Islet of Langerhans (tissue), 1 donor: ENCODE data around the gene RTF2.

Experiments used
- FAIRE-seq: peaks from one replicate; lab custom pipeline; 2011; peaks lifted over from hg19 to GRCh38; lab: Jason Lieb, UNC

RTF2 gene, protein sequence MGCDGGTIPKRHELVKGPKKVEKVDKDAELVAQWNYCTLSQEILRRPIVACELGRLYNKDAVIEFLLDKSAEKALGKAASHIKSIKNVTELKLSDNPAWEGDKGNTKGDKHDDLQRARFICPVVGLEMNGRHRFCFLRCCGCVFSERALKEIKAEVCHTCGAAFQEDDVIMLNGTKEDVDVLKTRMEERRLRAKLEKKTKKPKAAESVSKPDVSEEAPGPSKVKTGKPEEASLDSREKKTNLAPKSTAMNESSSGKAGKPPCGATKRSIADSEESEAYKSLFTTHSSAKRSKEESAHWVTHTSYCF

GRCh38 chr20:56468316-56469076, at the start of gene RTF2:
RTF2 (plus strand) TSS chr20:56468627; CDS start chr20:56468698, 71 bp downstream.
- FAIRE-seq = no peak

DNA sequence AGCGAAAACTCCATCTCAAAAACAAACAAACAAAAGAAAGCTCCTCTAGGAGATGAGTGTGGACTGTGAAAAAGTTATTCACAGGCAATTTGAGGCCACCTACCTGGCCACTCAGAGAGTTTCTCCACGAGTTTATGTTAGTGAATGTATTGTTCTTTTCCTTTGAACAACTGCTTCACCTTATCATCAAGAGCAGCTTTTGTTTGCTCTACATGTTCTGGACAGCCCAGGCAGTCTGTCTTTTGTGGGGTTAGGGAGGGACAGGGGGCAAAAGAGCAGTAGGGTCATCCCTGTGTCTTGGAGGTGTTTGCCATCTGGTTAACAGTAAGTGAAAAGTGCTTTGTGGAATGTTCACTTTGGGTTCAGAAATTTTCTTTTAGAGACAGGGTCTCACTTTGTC, 48.4 kb upstream of the RTF2 start:
- FAIRE-seq = no peak

- FAIRE-seq = no peak
These were observed 47.3 kb upstream of the RTF2 start for GRCh38 chr20:56420940-56421688.

DNA sequence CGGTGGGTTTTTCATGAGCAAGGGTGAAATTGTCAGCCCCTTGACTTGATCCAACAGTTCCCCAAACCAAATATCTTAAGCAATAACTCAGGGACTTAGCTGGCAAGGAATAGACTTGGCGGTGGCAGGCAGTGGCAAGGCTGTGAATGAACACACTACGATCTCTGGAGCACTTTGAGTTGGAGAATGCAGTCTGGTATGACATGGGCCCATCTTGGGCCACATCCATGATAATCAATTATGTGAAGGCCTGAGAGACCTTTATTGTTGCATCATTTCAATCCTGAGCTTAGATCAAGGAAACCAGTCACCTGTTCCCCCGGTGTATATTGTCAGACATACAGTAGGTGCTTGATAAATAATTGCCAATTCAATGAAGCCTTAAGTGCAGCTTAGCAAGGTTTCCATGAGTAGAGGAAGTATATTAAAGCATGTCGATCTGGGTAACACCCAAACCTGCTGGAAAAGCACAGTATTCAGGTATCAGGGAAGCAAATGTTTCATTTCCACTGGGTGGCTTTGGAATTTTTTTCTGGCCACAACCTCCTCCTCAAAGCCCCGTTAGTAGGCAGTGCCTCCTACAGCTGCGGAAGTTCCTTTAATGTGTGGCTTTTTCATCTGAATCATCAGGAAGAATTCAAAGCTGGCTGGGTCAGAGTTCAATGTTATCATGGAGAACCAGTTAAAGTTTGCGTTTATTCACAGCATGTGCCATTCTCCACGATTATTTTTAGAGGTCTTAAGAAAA, 46.2 kb upstream of the RTF2 start:
- FAIRE-seq = no peak

GRCh38 chr20:56422824-56423189, 45.6 kb upstream of the RTF2 start:
- FAIRE-seq = no peak

DNA sequence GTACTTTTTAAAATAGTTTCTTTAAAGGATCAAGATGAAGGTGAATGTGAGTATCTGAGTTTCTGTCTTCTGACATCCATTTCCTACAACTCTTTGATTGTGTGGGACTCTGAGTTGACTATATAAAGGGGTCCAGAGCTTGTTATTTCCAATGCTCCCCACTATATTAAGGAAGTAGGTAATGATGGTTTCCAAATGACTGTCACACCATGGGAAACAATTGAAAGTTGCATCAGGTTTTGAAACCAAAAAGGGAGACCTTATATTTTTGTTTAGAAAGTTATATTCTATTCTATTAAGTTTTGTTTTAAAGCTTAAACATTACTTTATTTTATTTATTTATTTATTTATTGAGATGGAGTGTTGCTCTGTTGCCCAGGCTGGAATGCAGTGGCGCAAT, 45.2 kb upstream of the RTF2 start:
- no peak for FAIRE-seq

DNA sequence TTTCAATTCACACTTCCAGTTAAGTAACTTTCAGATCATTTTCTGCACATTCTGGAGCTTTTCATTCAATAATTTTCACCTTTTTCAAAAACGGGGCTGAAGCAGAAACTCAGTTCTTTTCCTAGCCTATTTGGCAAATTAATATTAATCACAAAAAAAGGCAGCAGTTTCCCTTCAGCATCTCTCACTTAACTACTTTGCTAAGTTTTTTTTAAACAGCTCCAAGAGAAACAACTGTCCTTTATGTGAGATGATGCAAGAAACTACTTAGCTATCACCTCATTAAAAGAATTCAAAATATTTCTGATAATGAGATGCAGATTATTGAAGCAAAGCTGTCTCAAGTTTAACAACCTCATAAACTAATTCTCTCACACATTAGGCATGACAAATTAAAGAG, 44.5 kb upstream of the RTF2 start:
- no peak for FAIRE-seq

DNA sequence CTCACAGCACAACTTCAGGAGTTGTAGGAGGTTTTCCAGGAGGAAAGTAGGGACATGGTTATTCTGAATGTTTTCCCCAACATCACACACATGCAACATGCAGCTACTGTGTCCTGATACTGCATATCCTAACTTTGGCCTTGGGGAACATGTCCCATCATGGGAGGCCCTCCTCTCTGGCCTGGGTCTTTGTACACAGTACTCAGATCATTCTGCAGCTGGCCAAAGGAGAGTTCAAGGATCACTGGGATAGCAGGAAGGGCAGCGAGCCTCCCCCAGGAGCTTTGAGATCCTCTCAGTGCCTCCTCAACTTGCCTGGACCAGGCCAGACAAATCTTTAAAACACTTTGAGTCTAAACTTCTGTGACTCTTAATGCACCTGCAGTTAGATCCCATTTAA, 43.5 kb upstream of the RTF2 start:
- no peak for FAIRE-seq

DNA sequence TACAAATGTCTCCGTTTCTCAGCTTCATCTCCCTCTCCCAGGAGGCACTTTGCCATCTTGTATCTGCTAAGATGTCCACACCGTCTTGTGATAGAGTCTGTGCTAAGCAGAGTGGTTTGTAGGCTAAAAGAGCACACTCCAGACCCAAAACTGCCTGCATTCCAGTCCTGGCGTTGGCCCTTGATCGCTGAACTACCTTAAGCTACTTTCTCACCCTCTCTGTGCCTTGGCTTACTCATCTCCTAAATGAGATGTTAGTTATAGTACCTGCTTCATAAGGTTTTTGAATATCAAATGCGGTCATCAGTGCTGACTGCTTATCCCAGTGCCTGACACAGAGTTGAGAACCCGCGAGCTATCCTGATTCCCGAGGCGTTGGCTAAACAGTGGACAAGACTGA, 42.4 kb upstream of the RTF2 start:
- no peak for FAIRE-seq

- no peak for FAIRE-seq
These were observed 41.5 kb upstream of the RTF2 start for GRCh38 chr20:56426926-56427325.

- no peak for FAIRE-seq
These were observed 40.6 kb upstream of the RTF2 start for GRCh38 chr20:56427797-56428196.

GRCh38 chr20:56428410-56428809, 40.0 kb upstream of the RTF2 start:
- no peak for FAIRE-seq

- FAIRE-seq = no peak
These were observed 39.5 kb upstream of the RTF2 start for GRCh38 chr20:56428881-56429280.

GRCh38 chr20:56429502-56429901, 38.9 kb upstream of the RTF2 start:
- FAIRE-seq = no peak

DNA sequence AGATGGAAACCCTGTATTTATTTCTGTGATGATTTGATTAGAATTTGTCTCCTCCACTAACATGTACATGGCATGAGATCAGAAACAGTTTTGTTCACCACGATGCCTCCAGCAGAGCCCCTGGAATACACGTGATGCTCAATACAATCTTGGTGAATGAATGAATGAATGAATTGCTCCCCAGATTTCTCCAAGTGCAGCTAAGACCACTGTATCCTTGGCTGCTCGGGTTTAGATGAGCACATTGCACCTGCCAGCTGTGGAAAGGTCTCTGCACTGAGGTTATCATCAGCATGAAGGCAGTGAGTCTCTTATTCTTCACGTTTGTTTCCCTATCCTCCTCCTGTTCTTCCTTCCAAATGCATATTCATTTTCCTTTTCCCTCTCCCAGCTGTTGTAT, 38.5 kb upstream of the RTF2 start:
- no peak for FAIRE-seq

DNA sequence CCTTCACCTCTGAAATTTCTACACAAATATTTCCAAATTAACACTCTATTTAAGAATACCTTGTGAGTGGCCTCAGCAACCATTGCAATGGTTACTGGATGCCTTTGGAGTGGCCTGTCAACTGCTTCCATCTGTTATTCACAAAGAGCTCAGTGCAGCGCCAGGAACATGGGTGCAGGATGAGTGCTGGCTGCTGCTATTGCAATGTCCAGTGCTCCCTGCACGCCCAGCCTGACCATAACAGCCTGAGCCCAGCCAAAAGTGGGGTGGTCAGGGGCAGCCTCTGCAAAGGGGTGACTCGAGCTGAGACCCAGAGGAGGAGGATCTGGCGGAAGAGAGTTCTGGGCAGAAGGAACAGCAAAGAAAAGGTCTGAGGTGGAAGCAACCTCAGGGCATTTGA, 38.0 kb upstream of the RTF2 start:
- FAIRE-seq = no peak

DNA sequence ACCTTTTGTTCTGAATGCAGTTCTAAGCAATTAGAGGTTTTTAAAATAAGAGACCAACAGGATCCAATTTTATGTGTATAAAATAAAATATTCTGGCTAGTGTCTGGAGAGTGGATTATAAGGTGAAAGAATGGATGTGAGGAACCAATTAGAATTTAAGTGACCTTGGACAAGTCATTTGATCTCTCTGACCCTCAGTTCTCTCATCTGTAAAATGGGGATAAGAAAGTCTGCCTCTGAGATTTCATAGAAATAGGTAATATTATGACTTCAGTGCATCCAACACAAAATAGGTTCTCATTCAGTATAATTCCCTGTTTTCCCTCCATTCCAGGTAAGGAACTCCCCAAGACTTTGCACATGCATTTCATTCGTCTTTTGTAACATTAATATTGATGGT, 37.5 kb upstream of the RTF2 start:
- FAIRE-seq = no peak

DNA sequence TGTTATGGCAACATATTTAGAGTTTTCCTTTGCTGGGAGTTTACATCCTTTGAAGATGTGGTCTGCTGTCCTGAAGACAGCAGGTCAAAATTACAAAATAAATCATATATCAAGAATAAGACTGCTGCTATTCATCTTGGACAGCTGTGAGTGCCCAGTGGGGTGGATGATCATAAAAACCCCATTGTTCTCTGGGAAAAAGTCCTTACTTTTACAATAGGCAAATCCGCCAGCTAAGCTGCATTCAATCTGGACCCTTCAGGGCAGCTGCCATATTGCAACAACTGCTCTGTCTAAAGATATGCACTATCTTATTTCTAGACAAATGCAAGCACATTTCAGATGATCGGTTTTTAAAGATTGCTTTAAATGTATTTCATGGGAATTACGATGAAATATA, 37.0 kb upstream of the RTF2 start:
- no peak for FAIRE-seq

DNA sequence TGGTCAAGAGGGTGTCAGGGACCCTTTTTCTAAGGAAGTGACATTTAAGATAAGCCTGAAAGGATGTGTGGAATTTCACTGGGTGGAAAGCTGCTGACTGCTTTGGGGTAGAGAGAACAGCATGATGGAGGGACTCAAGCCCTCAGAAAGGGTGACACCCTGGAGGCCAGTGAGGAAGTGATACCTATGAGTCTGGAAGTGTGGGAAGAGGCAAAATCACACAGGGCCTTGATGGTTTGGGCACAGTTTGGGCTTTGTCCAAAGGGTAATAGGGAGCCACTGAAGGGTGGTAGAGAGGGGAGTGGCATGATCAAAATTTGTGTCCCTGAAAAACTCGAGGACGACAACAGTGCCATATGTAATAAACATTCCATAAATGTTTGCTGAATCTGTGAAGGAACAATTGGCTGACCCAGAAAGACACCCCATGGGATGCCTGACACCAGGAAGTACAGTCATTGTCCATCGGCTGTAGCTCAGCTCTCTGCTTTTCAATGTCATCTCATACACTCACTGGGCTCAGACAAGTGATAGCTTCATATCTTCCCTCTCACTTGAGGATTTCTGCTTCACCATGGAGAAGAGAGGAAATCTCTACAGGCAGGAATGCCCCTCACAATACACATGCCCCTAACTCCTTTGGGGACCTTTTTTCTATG, 35.1 kb upstream of the RTF2 start:
- no peak for FAIRE-seq

- no peak for FAIRE-seq
These were observed 34.6 kb upstream of the RTF2 start for GRCh38 chr20:56433880-56434255.

DNA sequence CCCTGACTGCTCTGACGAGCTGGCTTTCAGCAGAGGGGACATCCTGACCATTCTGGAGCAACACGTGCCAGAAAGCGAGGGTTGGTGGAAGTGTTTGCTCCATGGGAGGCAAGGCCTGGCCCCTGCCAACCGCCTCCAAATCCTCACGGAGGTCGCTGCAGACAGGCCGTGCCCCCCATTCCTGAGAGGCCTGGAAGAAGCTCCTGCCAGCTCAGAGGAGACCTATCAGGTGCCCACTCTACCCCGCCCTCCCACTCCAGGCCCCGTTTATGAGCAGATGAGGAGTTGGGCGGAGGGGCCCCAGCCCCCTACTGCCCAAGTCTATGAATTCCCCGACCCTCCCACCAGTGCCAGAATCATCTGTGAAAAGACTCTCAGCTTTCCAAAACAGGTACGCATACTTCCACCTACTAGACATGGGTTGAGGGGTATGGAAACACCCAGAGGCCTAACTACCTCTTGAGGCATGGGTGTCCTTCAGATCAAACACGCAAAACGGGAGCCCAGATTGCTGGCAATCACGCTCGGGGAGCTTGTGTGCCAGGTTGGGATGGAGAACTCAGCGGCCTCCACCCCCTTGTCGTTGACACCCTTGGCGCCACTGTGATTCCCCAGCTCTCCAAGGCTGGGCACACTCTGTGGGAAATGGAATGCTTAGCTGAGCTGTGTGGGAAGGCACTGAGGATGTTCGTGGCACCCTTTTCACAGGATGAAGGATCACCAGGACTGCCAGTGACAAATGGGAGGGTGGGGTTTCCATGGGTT, 31.0 kb upstream of the RTF2 start:
- FAIRE-seq = no peak
